ENCODE data around the gene NDE1. TPM values are rescaled to one million over a fixed set of nuclear protein-coding genes. Genes with fewer than 3 reads are reported as not detected.
"Not testable (repeated sequence)": the region's sequence is repeated elsewhere in the genome, so short reads cannot be mapped to it uniquely, and the experiment has no call there.

Gene NDE1
- total RNA-seq, 1 donor from 2014 or later: 48.2 TPM

DNA sequence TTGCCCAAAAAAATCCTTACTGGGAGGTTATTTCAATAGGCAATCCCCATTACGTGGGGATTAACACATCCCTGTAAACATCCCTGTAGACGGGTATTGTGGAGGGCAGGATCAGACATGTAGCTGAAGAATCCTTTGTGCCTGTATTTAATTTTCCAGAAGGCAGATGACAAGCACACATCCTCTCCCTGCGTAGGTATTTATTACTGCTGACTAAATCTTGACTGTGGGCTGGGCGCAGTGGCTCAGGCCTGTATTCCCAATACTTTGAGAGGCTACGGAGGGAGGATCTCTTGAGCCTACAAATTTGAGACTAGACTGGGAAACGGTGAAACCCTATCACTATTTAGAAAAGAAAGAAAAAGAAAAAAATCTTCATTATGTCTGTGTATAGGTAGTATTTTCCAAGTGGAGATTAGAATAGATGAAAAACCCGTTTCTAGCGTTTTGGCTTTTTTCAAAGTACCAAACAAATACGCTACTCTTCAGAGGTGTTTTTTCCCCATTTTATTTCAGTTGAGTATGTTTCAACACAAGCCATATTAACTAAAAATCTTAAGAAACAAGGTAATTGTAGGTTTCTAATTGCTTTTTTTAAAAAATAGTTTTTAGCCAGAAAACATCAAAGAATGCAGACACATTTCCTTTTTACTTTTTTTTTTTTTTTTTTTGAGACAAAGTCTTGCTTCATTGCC, 5.6 kb upstream of the NDE1 start:
- Mint-ChIP-seq H3K27me3 (ENCODE audit: low read depth) (no peaks in the 10 kb centered on the region), H3K27ac (peak overlapping the region; percentile 98), H3K4me3 (peak overlapping the region; percentile 85), H3K36me3 (no peaks in the 10 kb centered on the region), H3K9me3 (no peaks in the 10 kb centered on the region), H3K4me1 (peaks cover 27% of the 10 kb centered on the region)
- DNase-seq (ENCODE audit: low spot score in 2 of 2, unreplicated experiment in 2 of 2): no peak
- no peak for TF ChIP-seq CTCF (IDR thresholded peaks at IDR 0.05; ENCODE audit: unreplicated experiment)

DNA sequence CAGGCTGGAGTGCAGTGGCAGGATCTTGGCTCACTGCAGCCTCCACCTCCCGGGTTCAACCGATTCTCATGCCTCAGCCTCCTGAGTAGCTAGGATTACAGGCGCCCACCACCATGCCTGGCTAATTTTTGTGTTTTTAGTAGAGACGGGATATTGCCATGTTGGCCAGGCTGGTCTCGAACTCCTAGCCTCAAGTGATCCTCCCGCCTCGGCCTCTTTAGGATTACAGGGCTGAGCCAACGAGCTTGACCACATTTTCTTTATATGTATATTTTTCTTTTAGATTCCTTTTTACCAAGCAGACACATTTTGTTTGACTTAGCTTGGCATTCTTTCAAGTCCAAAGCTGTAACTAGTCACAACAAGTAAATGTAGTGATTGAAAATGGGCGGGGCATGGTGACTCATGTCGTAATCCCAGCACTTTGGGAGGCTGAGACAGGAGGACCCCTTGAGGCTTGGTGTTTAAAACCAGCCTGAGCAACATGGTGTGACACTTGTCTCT, 5.0 kb upstream of the NDE1 start:
- H3K4me3 Mint-ChIP-seq; H3K27me3 Mint-ChIP-seq (ENCODE audit: low read depth); DNase-seq (ENCODE audit: low spot score in 2 of 2, unreplicated experiment in 2 of 2); H3K9me3 Mint-ChIP-seq; H3K36me3 Mint-ChIP-seq: not testable (repeated sequence)
- Mint-ChIP-seq H3K27ac (peak overlapping the region; percentile 64), H3K4me1 (peaks cover 30% of the 10 kb centered on the region)

DNA sequence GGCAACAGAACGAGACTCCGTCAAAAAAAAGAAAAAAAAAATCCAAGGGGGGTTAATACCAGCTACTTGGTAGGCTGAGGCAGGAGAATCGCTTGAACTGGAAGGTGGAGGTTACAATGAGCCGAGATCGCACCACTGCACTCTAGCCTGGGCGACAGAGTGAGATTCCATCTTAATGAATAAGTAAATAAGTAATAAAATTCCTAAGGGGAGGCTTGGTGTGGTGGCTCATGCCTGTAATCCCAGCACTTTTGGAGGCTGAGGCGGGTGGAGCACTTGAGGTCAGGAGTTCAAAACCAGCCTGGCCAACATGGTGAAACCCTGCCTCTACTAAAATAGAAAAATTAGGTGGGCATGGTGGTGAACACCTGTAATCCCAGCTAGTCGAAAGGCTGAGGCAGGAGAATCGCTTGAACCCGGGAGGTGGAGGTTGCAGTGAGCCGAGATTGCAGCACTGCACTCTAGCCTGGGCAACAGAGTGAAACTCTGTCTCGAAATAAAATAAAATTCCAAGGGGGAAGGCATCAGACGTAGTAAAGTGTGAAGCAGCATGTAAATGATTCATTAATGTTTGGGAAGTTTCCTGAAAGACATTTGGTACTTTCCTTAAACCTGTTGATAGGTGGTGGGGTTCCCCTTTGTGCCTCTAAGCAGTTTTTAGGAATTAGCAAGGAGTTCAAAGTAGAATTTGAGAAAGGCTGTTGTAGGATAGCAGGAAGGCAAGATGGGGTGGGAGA, 3.3 kb upstream of the NDE1 start:
- not testable (repeated sequence) for H3K27me3 Mint-ChIP-seq (ENCODE audit: low read depth); H3K36me3 Mint-ChIP-seq; H3K9me3 Mint-ChIP-seq; H3K27ac Mint-ChIP-seq; DNase-seq (ENCODE audit: low spot score in 2 of 2, unreplicated experiment in 2 of 2); H3K4me3 Mint-ChIP-seq
- peaks cover 30% of the 10 kb centered on the region for H3K4me1 Mint-ChIP-seq

DNA sequence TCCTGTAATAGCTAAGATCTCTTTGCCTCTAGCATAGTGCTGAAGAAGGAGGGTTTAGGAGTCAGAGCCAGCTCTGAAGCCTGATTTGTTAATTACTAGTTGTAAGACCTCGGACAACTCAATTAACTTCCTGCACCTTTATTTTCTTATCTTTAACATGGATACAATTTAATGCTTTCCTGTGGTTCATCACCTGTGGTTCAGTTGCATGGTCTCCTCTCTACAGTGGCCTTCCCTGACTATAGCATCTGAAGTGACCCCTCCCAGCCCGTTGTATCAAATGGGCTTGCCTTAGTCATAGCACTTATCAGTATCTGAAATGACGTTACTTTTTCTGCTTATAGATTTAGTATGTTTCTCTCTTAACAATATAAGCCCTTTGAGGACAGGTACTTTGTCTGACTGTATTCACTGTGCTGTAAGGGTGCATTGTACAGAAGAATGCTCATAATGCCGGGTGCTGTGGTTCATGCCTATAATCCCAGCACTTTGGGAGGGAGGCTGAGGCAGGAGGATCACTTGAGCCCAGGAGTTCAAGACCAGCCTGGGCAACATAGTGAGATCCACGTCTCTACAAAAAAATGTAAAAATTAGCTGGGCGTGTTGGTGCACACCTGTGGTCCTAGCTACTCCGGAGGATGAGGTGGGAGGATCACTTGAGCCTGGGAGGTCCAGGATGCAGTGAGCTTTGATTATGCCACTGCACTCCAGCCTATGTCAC, 2.6 kb upstream of the NDE1 start:
- Mint-ChIP-seq H3K4me3 (no peak overlapping the region), H3K36me3 (no peaks in the 10 kb centered on the region), H3K9me3 (no peaks in the 10 kb centered on the region), H3K4me1 (peaks cover 23% of the 10 kb centered on the region), H3K27me3 (ENCODE audit: low read depth) (no peaks in the 10 kb centered on the region), H3K27ac (no peak overlapping the region)
- TF ChIP-seq CTCF (IDR thresholded peaks at IDR 0.05; ENCODE audit: unreplicated experiment): no peak
- no peak for DNase-seq (ENCODE audit: low spot score in 2 of 2, unreplicated experiment in 2 of 2)

GRCh38 chr16:15648135-15648730, 1.8 kb upstream of the NDE1 start:
- peaks cover 28% of the 10 kb centered on the region for H3K4me1 Mint-ChIP-seq
- DNase-seq (ENCODE audit: low spot score in 2 of 2, unreplicated experiment in 2 of 2): no peak
- no peak overlapping the region for H3K27ac Mint-ChIP-seq
- no peak for TF ChIP-seq CTCF (IDR thresholded peaks at IDR 0.05; ENCODE audit: unreplicated experiment)
- H3K27me3 Mint-ChIP-seq (ENCODE audit: low read depth): no peaks in the 10 kb centered on the region
- no peaks in the 10 kb centered on the region for H3K9me3 Mint-ChIP-seq
- no peaks in the 10 kb centered on the region for H3K36me3 Mint-ChIP-seq
- no peak overlapping the region for H3K4me3 Mint-ChIP-seq

- Mint-ChIP-seq H3K27ac (peak overlapping the region; percentile 72), H3K4me3 (peak overlapping the region; percentile 65), H3K4me1 (peaks cover 22% of the 10 kb centered on the region)
- DNase-seq (ENCODE audit: low spot score in 2 of 2, unreplicated experiment in 2 of 2); H3K36me3 Mint-ChIP-seq; H3K9me3 Mint-ChIP-seq; H3K27me3 Mint-ChIP-seq (ENCODE audit: low read depth): not testable (repeated sequence)
Observed at GRCh38 chr16:15649311-15649710, 734 bp upstream of the NDE1 start.

GRCh38 chr16:15649727-15650018, 372 bp upstream of the NDE1 start:
- peak overlapping the region; percentile 65 for H3K4me3 Mint-ChIP-seq
- DNase-seq (ENCODE audit: low spot score in 2 of 2, unreplicated experiment in 2 of 2): no peak
- H3K27me3 Mint-ChIP-seq (ENCODE audit: low read depth): no peaks in the 10 kb centered on the region
- H3K4me1 Mint-ChIP-seq: peaks cover 20% of the 10 kb centered on the region
- peak overlapping the region; percentile 72 for H3K27ac Mint-ChIP-seq
- H3K36me3 Mint-ChIP-seq: no peaks in the 10 kb centered on the region
- no peak for TF ChIP-seq CTCF (IDR thresholded peaks at IDR 0.05; ENCODE audit: unreplicated experiment)
- no peaks in the 10 kb centered on the region for H3K9me3 Mint-ChIP-seq
